HG02884 (cell line): ENCODE results near the gene CAMSAP1.
"Not testable (repeated sequence)": the region's sequence is repeated elsewhere in the genome, so short reads cannot be mapped to it uniquely, and the experiment has no call there.

ENCODE experiments used
- ATAC-seq: cut with Tn5 transposase; IDR thresholded peaks from one replicate; pipeline ENCODE4 v1.9.1; 2021; ENCODE audit warnings: mild to moderate bottlenecking, moderate library complexity; ENCODE audit not compliant: unreplicated experiment

CAMSAP1 gene

DNA sequence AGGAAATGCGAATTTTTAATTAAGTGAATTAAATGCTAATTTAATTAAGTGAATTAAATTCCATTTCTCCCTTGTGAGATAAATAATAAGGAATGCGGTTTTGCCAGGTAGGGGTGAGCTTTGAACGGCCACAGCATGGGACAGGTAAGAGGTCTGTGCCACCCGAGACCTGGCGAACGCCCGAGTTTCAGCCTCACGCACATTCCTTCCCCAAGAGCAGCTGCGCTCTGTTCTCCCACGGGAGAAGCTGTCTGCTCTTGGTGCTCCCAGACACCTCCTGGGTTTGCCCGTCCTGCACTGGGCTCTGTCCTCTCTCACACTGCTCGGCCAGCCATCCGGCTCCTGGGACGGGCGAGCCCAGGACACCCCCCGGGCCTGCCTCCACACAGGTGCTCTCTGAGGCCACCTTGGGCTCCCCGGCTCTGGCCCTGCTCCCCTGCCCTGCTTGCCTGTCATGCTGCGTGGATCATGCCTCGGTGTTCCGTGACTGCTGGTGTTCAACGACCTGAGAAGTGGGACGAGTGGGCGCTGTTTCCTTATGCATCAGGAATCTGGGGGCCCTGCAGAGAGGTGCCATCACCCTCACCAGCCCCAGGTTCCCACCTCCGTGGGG is 13.7 kb upstream of the CAMSAP1 start:
- ATAC-seq = no peak

DNA sequence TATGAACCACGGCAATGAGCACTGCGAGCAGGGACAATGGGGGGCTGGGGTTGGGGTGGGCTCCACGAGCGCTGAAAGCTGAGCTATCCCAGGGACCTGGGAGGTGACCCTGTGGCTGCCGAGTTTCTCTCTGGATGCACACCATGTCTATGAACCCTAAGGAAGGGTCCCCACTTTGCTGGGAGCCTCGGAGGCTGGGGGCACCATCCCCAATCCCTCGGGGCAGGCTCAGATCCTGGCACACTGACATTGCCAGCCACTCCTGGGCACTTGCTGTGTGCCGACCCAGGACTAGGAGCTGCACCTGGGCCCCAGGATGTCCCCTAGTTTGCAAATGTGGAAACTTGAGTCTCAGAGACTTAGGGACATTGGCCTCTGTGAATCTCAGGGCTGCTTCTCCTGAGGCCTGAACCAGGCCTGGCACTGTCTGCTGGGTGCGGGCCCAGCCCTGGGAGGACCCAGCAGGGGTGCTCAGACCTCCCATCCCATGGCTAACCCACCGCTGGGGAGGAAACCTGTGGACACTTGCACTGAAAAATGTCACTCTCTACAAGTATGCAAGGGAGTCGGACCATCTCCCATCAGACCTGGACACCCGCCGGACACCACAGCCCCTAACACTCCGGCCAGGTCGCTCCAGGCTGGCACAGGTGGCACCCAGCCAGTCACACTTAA is 13.0 kb upstream of the CAMSAP1 start:
- no peak for ATAC-seq

DNA sequence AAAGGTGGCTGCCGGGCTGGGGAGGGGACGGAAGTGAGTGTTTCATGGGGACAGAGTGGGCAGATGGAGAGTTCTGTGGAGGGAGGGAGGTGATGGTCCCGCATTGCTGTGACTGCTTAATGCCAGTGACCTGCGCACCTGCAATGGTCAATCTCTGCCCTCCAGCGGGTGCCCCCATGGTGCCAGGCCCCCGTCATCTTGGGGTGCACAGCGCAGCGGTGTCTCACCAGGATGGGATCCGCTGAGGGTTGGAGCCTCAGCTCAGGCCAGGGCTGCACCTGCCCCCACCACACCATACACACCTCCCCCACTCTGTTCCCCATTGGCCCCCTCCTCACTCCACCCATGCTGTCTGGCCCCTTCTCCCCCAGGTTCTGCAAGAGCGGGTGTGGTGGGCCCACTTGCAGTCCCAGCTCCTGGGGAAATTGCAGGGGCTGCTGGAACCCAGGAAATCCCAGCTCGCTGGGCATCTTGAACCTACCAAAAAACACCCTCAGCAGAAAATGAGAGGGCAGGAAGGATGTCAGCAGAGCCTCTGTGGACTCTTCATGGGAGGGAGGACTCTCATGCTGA is 12.1 kb upstream of the CAMSAP1 start:
- ATAC-seq = no peak

DNA sequence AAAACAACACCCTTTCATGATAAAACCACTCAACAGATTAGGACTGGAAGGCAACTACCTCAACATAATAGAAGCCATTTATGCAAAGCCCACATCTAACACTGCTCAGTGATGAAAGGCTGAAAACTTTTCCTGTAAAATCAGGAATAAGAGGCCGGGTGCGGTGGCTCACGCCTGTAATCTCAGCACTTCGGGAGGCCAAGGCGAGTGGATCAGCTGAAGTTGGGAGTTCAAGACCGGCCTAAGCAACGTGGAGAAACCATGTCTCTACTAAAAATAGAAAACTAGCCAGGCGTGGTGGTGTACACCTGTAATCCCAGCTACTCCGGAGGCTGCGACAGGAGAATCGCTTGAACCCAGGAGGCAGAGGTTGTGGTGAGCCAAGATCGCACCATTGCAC is 8.9 kb upstream of the CAMSAP1 start:
- ATAC-seq = not testable (repeated sequence)

DNA sequence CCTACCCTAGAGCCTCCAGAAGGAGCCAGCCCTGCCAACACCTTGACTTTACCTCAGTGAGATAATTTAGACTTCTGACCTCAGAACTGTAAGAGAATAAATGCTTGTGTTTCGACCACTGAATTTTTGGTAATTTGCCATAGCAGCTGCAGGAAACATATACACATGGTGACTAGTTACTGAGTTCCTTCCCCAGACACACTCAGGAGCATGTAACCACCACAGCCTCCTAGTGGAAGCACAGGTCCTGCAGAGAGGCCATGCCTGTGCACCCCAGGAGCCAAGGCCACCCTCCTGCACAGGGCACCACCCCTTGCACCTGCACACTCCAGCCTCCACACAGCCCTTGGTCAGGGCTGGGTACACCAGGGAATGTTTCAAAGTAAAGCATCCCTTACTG is 7.6 kb upstream of the CAMSAP1 start:
- ATAC-seq = no peak

DNA sequence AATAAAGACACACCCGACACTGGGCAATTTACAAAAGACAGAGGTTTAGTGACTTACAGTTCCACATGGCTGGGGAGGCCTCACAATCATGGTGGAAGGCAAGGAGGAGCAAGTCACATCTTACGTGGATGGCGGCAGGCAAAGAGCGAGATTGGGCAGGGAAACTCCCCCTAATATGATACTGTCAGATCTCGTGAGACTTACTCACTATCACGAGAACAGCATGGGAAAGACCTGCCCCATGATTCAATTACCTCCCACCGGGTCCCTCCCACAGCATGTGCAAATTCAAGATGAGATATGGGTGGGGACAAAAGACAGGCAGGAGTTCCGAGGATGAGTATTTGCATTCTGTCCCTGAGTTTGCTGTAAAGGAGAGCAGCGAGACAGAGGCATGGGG is 3.9 kb upstream of the CAMSAP1 start:
- ATAC-seq = not testable (repeated sequence)

DNA sequence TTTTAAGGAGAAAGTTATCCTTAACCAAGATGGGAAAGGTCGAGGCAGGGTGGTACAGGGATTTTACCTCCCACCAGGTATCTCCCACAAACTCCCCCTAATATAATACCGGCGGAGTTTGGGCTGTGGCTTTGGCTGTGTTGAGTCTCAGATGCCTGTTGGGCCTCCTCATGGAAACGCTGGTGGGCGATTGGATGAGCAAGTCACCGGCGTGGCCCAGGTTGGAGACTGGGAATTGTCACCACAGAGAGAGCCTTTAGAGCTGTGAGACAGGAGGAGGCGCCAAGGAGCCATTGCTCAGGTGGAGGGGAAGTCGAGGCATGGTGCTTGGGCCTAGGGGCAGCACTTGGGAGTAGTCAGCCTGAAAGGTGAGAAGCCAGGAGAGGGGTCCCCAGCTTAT is 3.4 kb upstream of the CAMSAP1 start:
- ATAC-seq = no peak

DNA sequence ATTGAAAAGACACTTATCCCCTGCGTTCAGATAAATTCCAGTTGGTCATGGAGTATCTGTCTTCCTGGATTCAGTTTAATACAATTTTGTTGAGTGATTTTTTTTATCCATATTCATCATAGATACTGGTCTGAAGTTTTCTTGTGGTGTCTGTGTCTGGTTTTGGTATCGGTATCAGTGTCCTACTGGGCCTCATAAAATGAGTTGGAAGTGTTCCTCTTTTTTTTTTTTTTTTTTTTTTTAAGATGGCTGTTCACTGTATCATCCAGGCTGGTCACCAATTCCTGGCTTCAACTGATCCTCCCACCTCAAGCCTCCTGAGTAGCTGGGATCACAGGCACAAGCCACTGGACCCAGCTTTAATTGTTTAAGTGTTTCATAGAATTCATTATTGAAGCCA is 2.9 kb upstream of the CAMSAP1 start:
- no peak for ATAC-seq

DNA sequence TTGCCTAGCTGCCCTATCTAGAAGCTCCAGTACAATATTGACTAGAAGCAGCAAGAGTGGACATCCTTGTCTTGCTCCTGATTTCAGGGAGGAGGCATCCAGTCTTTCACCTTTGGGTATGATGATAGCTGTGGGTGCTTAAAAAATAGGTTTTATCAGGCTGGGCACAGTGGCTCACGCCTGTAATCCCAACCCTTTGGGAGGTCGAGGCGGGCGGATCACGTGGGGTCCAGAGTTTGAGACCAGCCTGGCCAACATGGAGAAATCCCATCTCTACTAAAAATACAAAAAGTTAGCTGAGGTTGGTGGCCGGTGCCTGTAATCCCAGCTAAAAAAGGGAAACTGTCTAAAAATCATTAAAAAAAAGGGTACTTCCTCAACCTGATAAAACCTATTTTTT is 2.0 kb upstream of the CAMSAP1 start:
- no peak for ATAC-seq

DNA sequence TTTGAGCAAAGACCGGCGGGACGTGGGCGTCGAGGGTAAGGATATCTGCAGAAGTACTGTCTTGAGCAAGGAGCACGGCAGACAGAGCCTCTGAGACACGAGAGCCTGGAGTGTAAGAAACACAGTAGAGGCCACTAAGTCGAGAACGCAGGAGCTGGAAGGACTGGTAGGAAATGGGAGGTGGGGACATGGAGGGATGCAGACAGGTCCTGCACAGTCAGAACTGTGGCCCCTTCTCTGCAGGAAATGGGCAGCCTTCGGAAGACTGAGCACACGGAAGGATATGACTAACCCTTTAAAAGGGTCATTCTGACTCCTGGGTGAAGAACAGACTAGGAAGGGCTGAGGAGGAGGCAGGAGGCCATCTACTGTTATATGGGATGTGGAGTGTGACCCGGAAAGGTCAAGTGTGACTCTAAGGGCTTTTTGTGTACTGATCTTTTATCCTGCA is 1.4 kb upstream of the CAMSAP1 start:
- ATAC-seq = no peak

DNA sequence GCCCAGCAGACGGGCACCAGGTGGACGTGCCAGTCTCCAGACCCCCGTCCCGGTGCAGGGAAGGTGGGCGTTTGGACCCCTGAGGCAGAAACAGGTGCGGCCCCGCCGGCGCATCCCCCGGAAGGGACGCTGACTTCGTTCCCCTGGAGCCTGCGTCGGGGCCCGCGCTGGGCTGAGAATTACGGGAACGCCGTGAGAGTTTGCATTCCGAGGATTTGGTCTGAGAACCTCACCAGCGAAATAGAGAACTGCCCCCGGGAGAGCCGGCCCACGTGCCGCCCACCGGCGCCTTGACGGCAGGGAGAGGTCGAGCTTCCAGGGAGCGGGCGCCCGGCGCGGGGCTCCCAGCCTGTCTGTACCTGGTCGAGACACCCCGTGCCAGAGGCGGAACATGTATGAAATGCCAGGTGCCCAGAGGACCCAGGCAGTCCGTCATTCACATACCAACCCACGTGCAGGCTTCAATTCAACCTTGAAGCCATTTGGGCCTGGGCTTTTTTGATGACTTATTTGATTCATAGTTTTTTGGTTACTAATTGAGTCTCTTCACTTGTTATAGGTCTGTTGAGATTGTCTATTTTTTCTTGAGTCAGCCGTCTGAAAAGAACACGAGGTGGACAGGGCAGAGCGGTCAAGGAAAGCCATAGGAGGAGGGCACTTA is 877 bp upstream of the CAMSAP1 start:
- ATAC-seq = no peak

DNA sequence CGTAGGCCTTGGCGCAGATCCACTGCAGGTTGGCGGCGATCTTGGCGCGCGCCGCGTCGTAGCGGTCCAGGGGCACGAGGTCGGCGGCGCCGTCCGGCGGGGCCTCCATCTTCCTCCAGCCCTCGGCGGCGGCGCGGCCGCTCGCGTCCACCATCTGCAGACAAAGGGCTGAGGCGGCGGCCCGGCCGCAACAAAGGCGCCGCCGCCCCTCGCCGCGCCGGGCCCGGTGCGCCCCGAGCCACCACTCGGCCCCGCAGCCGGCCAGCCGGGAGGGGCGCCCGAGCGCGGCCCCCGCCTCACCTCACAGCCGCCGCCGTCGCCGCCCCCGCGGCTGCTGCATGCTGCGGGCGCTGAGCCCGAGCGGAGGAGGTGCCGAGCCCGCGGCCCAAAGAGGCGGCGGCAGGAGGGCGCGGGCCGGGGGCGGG is 328 bp downstream of the CAMSAP1 start:
- ATAC-seq = peak; percentile 30

DNA sequence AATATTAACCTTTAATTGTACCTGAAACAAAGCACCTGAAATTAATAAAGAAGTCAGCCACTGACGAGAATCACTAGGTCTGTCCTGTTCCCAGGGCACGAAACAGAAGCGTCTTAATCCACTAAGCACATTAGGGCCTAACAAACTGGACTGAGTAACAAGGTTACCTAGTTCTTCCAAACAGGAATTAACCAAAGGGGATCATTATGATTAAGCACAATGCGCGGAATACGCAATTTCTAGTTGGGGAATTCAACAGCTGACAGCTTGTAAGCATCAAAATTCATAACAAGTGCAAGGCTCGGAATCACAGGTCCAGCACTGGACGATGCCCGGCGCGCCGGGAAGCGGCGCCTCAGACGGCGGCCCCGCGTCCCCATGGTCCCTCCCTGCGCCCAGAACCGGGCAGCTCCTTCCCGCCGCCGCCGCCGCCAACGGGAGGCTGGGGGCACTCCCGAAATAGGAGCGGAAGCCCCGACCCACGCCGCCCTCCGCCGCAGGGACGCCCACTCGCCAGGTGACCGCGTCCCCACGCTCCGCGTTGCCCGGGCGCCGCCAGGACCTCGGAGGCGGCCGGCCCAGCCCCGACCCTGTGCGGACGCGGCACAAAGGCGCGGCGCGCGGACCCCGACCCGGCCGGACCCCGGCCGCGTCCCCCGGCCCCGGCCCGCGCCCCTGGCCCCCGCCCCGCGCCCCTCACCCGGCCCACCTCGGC is 898 bp downstream of the CAMSAP1 start:
- ATAC-seq = peak; percentile 13

DNA sequence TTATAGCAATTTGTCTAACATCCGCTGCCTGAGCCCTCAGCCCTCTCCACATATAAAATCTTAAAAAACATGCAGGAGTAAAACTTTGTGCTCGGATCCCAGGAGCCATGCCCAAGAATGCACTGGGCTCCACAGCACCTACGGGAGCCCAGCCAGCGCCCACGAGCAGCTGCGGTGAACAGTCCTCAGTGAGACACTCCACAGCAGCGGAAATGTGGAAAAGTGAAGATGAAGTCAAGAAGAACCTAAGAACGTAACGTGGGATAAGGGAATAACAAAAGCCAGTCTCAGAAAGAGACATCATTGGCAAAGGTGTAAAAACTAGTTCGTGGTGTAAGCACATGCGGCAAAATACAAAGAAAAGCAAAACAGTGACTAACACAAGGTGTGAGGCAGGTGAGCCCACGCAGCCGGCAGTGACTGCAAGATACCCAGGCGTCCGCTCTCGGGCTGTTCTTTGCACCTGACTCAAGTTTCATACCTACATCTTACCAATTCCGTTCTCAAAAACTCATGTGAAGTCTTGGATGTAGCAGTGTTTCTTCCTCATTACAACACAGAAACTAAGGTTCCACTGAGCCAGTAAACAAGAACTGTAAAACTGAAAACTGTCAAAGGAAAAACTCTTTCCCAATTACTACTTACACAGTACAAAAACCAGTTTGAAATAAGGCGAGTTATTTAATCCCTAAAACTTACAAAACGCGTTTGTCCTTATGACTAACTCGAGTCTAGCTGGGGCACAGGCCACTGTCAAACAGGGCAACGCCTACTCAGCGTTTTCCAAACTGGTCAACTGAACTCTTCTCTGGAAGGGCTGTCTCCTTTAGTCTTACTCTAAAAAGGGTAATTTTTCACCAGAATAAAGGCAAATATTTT is 1.7 kb downstream of the CAMSAP1 start:
- ATAC-seq = no peak

DNA sequence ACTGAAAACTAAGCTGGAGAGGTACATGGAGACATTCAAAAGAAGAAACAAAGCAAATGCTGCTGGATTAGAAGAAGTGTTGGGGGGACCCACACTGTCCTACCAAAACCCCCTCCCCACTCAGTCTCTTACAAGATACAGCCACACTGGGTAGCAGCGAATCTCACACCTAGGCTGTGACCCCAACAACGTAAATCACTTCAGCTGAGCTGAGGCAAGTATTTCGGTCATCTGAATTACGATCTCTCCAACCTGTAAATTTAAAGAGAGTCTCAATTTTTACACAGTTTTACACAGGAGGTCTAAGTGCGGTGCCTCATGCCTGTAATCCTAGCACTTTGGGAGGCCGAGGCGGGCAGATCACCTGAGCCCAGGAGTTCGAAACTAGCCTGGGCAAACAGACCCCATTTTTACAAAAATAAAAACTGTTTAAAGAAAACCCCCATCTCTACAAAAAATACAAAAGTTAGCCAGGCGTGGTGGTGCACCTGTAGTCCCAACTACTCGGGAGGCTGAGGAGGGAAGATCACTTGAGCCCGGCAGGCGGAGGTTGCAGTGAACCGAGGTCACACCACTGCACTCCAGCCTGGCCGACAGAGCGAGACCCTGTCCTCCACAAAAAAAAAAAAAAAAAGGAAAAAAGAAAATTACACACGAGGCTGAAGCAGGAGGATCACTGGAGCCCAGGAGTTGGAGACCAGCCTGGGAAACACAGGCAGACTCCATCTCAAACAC is 3.4 kb downstream of the CAMSAP1 start:
- ATAC-seq = no peak

DNA sequence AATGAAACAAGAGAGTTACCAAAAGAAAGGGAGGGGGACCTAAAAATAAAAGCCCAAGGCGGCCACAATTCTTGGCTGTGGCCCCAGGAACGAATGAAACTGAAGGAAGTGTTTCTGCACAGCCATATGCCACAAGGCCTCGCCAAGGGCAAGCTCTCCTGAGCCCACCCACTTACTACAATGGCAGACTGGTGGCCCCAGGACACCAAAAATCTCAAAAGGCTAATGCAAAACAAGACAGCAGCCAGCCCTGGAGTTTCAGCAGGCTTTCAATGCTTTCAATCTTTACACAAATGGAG is 4.0 kb downstream of the CAMSAP1 start:
- no peak for ATAC-seq

DNA sequence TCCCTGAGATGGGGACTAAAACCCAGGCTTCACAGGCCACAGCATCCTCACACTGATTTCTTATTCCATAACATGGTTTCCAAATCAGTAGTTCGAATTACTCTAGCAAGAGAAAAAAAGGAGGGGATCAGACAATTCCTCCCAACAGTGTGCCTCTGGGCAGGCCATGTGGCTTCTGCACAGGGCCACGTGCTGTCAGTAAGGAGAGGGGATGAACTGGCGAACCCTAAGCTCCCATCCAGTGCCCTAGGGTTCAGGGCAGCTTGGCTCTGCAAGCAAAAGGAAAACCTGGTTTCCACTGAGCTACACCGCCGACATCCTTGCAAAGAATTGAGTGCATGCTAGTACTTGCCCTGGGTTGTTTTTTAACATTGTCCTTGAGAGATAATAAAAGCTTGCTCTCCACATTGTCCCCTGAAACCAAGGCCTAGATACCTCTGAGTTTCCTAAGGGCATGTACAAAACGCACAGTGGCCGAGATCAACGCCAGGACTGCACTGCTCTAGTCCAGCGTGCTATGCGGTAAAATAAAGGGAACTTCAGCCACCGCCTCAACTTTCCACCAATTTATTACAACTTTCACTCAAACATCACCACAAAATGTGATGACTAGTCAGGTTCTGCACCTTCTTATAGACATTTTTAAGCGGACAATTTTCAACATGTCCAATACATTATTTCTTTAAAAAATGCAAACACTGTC is 4.5 kb downstream of the CAMSAP1 start:
- ATAC-seq = no peak

DNA sequence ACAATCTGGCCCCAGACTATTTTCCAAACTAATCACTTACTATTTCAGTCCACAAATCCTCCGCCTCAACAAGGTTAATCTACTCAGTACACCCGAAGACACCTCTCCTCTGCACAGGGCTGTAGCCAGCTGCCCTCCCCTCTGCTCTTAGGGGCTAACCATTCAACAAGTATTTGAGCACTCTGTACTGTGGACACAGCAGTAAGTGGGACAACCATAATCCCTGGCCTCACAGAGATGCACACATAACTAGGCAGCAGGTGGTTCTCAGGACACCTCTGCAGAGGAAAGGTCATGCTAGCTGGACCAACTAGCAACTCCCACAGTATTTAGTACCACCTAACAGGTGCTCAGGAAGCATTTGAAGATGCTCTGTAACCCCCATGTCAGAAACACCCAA is 5.5 kb downstream of the CAMSAP1 start:
- no peak for ATAC-seq

DNA sequence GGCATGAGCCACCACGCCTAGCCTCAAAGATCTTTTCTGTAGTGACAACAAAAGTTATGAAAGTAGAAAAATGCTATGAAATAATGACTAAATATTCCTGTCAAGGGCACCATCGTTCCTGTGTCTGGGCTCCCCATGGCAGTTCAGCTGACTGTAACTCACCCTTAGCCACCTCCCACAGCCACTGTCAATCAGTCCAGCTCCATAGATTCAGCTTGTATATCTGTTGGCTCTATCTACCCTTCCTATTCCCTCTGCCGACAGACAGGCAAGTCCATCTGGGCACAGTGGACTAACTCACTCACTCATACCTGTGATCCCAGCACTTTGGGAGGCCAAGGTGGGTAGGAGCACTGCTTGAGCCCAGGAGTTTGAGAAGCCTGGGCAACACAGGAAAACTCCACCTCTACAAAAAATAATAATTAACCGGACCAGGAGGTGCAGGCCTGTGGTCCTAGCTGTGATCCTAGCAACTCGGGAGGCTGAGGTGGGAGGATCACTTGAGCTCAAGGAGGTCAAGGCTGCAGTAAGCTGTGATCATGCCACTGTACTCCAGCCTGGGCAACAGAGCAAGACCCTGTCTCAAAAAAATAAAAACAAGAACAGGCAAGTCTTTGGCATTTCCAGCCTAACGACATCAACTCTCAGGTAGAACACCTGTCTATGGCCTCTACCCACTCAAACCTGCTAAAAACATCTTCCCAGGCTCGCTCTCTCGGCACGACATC is 6.2 kb downstream of the CAMSAP1 start:
- no peak for ATAC-seq
